ENCODE measurements around the gene PEX16. TPM values are rescaled to one million over a fixed set of nuclear protein-coding genes. Genes with fewer than 3 reads are reported as not detected.

The PEX16 gene
- total RNA-seq = 24.5 and 24.8 TPM in 2 replicates
- long read RNA-seq, transcript PEX16-202 (11 exons, 1,335 nt) = major isoform, 13 of 13 reads
- long read RNA-seq, partial matches to known transcripts = 0 of 13 reads
- long read RNA-seq, other reads (novel, unspliced or antisense) = 0 of 13 reads

GRCh38 chr11:45917623-45918330, at the start of gene PEX16:
Gene PEX16, minus strand, starts transcription at chr11:45917877. Its CDS starts 66 bp downstream, at chr11:45917811.
- no peaks in the 10 kb centered on the region for H3K36me3 Mint-ChIP-seq (ENCODE audit: unreplicated experiment)
- H3K27ac Mint-ChIP-seq (ENCODE audit: unreplicated experiment) = peak within 1 kb of the TSS; percentile 98
- peak; percentile 99 for DNase-seq (ENCODE audit: extremely low spot score, unreplicated experiment)
- peaks cover 10% of the 10 kb centered on the region for H3K27me3 Mint-ChIP-seq (ENCODE audit: unreplicated experiment)
- no peak for TF ChIP-seq CTCF (IDR thresholded peaks at IDR 0.05)
- H3K4me3 Mint-ChIP-seq (ENCODE audit: unreplicated experiment) = peak within 1 kb of the TSS; percentile 96
- H3K9me3 Mint-ChIP-seq (ENCODE audit: unreplicated experiment) = no peaks in the 10 kb centered on the region
- H3K4me1 Mint-ChIP-seq (ENCODE audit: unreplicated experiment) = peaks cover 21% of the 10 kb centered on the region

- Mint-ChIP-seq H3K9me3 (ENCODE audit: unreplicated experiment) (peaks cover 2% of the 10 kb centered on the region), H3K4me1 (ENCODE audit: unreplicated experiment) (no peaks in the 10 kb centered on the region), H3K27ac (ENCODE audit: unreplicated experiment) (no peak overlapping the region), H3K27me3 (ENCODE audit: unreplicated experiment) (no peaks in the 10 kb centered on the region), H3K36me3 (ENCODE audit: unreplicated experiment) (peaks cover 17% of the 10 kb centered on the region), H3K4me3 (ENCODE audit: unreplicated experiment) (no peak overlapping the region)
- peak; percentile 94 for TF ChIP-seq CTCF (IDR thresholded peaks at IDR 0.05)
- DNase-seq (ENCODE audit: extremely low spot score, unreplicated experiment) = no peak
Observed at GRCh38 chr11:45964911-45965389, 47.3 kb upstream of the PEX16 start.

- TF ChIP-seq CTCF (IDR thresholded peaks at IDR 0.05) = no peak
- no peak for DNase-seq (ENCODE audit: extremely low spot score, unreplicated experiment)
- no peak overlapping the region for H3K4me3 Mint-ChIP-seq (ENCODE audit: unreplicated experiment)
- H3K9me3 Mint-ChIP-seq (ENCODE audit: unreplicated experiment) = peaks cover 9% of the 10 kb centered on the region
- H3K36me3 Mint-ChIP-seq (ENCODE audit: unreplicated experiment) = peaks cover 31% of the 10 kb centered on the region
- no peaks in the 10 kb centered on the region for H3K27me3 Mint-ChIP-seq (ENCODE audit: unreplicated experiment)
- H3K27ac Mint-ChIP-seq (ENCODE audit: unreplicated experiment) = no peak overlapping the region
- peaks cover 10% of the 10 kb centered on the region for H3K4me1 Mint-ChIP-seq (ENCODE audit: unreplicated experiment)
Observed at GRCh38 chr11:45961751-45962240, 44.1 kb upstream of the PEX16 start.

GRCh38 chr11:45960387-45961095, 42.9 kb upstream of the PEX16 start:
- H3K9me3 Mint-ChIP-seq (ENCODE audit: unreplicated experiment) = peaks cover 9% of the 10 kb centered on the region
- H3K36me3 Mint-ChIP-seq (ENCODE audit: unreplicated experiment) = peaks cover 37% of the 10 kb centered on the region
- no peaks in the 10 kb centered on the region for H3K27me3 Mint-ChIP-seq (ENCODE audit: unreplicated experiment)
- no peak overlapping the region for H3K27ac Mint-ChIP-seq (ENCODE audit: unreplicated experiment)
- TF ChIP-seq CTCF (IDR thresholded peaks at IDR 0.05) = no peak
- no peak for DNase-seq (ENCODE audit: extremely low spot score, unreplicated experiment)
- H3K4me1 Mint-ChIP-seq (ENCODE audit: unreplicated experiment) = peaks cover 10% of the 10 kb centered on the region
- H3K4me3 Mint-ChIP-seq (ENCODE audit: unreplicated experiment) = no peak overlapping the region

GRCh38 chr11:45959851-45960250, 42.2 kb upstream of the PEX16 start:
- H3K4me1 Mint-ChIP-seq (ENCODE audit: unreplicated experiment) = peaks cover 10% of the 10 kb centered on the region
- peaks cover 9% of the 10 kb centered on the region for H3K9me3 Mint-ChIP-seq (ENCODE audit: unreplicated experiment)
- peaks cover 43% of the 10 kb centered on the region for H3K36me3 Mint-ChIP-seq (ENCODE audit: unreplicated experiment)
- no peak overlapping the region for H3K27ac Mint-ChIP-seq (ENCODE audit: unreplicated experiment)
- H3K4me3 Mint-ChIP-seq (ENCODE audit: unreplicated experiment) = no peak overlapping the region
- no peaks in the 10 kb centered on the region for H3K27me3 Mint-ChIP-seq (ENCODE audit: unreplicated experiment)
- no peak for TF ChIP-seq CTCF (IDR thresholded peaks at IDR 0.05)
- no peak for DNase-seq (ENCODE audit: extremely low spot score, unreplicated experiment)
